HL-60 (cell line): ENCODE results near the gene IFITM5.
A peak's percentile ranks its signal among the peaks of the same experiment; 100 is the strongest.

ENCODE experiments used
- DNase-seq, 2 experiments: peaks; one replicate each; pipeline ENCODE4 v3.0.0-alpha.2; 2010 to 2020; ENCODE audit warnings: low read depth in 1 of 2, low spot score in 1 of 2
- H3K27ac ChIP-seq: fragments of 250-450 bp; sonication (Bioruptor Pico); replicated peaks from 2 replicates; pipeline ENCODE4 v1.5.1; 2020; ENCODE audit warnings: mild to moderate bottlenecking, moderate library complexity
- H3K27me3 ChIP-seq: fragments of 250-450 bp; sonication (Bioruptor Pico); 2 replicates; pipeline ENCODE4 v1.5.1; 2021; ENCODE audit warnings: mild to moderate bottlenecking, moderate library complexity; ENCODE audit not compliant: insufficient read depth, poor library complexity, severe bottlenecking
- H3K4me3 ChIP-seq: replicated peaks from 2 replicates; pipeline ENCODE4 v1.5.1; 2011; ENCODE audit warnings: mild to moderate bottlenecking, control low read depth, low read length; ENCODE audit not compliant: insufficient read depth
- CTCF ChIP-seq: IDR thresholded peaks from one replicate; pipeline ENCODE4 v1.5.1; 2011; ENCODE audit warnings: low read length, control low read depth, inconsistent platforms; ENCODE audit not compliant: insufficient read depth
- GABPA ChIP-seq: IDR thresholded peaks from 2 replicates; pipeline ENCODE4 v1.6.1; 2012; ENCODE audit warnings: low read depth
- POLR2AphosphoS5 ChIP-seq: IDR thresholded peaks from 2 replicates; pipeline ENCODE4 v1.6.1; 2012; ENCODE audit warnings: low read depth
- REST ChIP-seq: IDR thresholded peaks from 2 replicates; pipeline ENCODE4 v1.6.1; 2012; ENCODE audit warnings: low read depth; ENCODE audit not compliant: insufficient replicate concordance
- SPI1 ChIP-seq: IDR thresholded peaks from 2 replicates; pipeline ENCODE4 v1.6.1; 2012; ENCODE audit warnings: low read depth, mild to moderate bottlenecking, borderline replicate concordance

Gene IFITM5

GRCh38 chr11:327581-327923 lies 28.2 kb upstream of the IFITM5 start:
- no peak for DNase-seq
- Histone ChIP-seq H3K27ac (peak overlapping the region; percentile 44), H3K4me3 (no peak overlapping the region), H3K27me3 (peaks cover 4% of the 10 kb centered on the region)
- TF ChIP-seq POLR2AphosphoS5 (no peak), REST (no peak), CTCF (no peak), GABPA (no peak), SPI1 (no peak)

GRCh38 chr11:326842-327580 lies 27.7 kb upstream of the IFITM5 start:
- no peak for TF ChIP-seq REST
- peak; percentile 57 for TF ChIP-seq POLR2AphosphoS5
- no peak for TF ChIP-seq CTCF
- TF ChIP-seq GABPA: no peak
- TF ChIP-seq SPI1: peak; percentile 88
- Histone ChIP-seq H3K4me3 (no peak overlapping the region), H3K27ac (peak overlapping the region; percentile 44), H3K27me3 (peaks cover 4% of the 10 kb centered on the region)
- DNase-seq: peak; percentile 50 to 83

GRCh38 chr11:326592-326841 lies 27.2 kb upstream of the IFITM5 start:
- no peak for TF ChIP-seq POLR2AphosphoS5
- no peak for TF ChIP-seq REST
- no peak for TF ChIP-seq GABPA
- TF ChIP-seq CTCF: no peak
- no peak for TF ChIP-seq SPI1
- Histone ChIP-seq H3K4me3 (no peak overlapping the region), H3K27me3 (peaks cover 4% of the 10 kb centered on the region), H3K27ac (peak overlapping the region; percentile 44)
- no peak for DNase-seq
